Measurements from ENCODE around the gene TET1. TPM values are rescaled to one million over a fixed set of nuclear protein-coding genes. Genes with fewer than 3 reads are reported as not detected.

The TET1 gene
- total and polyA plus RNA-seq, 2 experiments from 2014 or later: 37.2 to 90.5 TPM

DNA sequence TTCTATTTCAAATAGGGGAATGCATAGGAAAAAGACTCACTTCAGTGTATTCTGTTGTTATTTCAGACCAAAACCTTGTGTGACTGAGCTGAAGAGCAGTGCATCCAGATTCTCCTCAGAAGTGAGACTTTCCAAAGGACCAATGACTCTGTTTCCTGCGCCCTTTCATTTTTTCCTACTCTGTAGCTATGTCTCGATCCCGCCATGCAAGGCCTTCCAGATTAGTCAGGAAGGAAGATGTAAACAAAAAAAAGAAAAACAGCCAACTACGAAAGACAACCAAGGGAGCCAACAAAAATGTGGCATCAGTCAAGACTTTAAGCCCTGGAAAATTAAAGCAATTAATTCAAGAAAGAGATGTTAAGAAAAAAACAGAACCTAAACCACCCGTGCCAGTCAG, 12.0 kb downstream of the TET1 start (continued):
- no peak for TF ChIP-seq REST (IDR thresholded peaks at IDR 0.05; ENCODE audit: unreplicated experiment)
- TF ChIP-seq, protein P1, sequence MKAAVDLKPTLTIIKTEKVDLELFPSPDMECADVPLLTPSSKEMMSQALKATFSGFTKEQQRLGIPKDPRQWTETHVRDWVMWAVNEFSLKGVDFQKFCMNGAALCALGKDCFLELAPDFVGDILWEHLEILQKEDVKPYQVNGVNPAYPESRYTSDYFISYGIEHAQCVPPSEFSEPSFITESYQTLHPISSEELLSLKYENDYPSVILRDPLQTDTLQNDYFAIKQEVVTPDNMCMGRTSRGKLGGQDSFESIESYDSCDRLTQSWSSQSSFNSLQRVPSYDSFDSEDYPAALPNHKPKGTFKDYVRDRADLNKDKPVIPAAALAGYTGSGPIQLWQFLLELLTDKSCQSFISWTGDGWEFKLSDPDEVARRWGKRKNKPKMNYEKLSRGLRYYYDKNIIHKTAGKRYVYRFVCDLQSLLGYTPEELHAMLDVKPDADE (IDR thresholded peaks at IDR 0.05): no peak
- TF ChIP-seq ZNF331 (CRISPR knock-in tag; IDR thresholded peaks at IDR 0.05; ENCODE audit: low read depth): no peak

- Histone ChIP-seq H3F3A (replicated peaks; ENCODE audit: low read depth) (no peaks in the 10 kb centered on the region), H3K4me3 (no peak overlapping the region), H3K27me3 (ENCODE audit: insufficient read depth) (no peaks in the 10 kb centered on the region), H3K9me2 (ENCODE audit: insufficient read depth) (no peaks in the 10 kb centered on the region), H2AFZ (no peak overlapping the region), H3K4me1 (ENCODE audit: insufficient read depth) (0 out of 2 replicates have a peak, but pooled peaks cover 3% of the 10 kb centered on the region), H3K27ac (ENCODE audit: low read depth) (no peak overlapping the region), H3K79me2 (replicated peaks; ENCODE audit: insufficient read depth) (peaks cover 96% of the 10 kb centered on the region), H3K4me2 (no peak overlapping the region), H4K20me1 (replicated peaks; ENCODE audit: insufficient read depth) (peaks cover 47% of the 10 kb centered on the region), H3K36me3 (ENCODE audit: insufficient read depth) (peaks cover 27% of the 10 kb centered on the region)
- Mint-ChIP-seq H3K9me3 (no peaks in the 10 kb centered on the region), H3K4me1 (no peaks in the 10 kb centered on the region), H3K36me3 (ENCODE audit: low read depth) (peaks cover 43% of the 10 kb centered on the region), H3K4me3 (no peak overlapping the region), H3K27me3 (ENCODE audit: insufficient read depth, low read depth, poor library complexity) (peaks cover 10% of the 10 kb centered on the region), H3K27ac (no peak overlapping the region)
- DNase-seq (ENCODE audit: low spot score): no peak
- ATAC-seq: no peak
- TF ChIP-seq CTCF (conservative IDR thresholded peaks at IDR 0.05; ENCODE audit: low read depth in 2 of 2) (no peak), REST (IDR thresholded peaks at IDR 0.05; ENCODE audit: unreplicated experiment) (no peak), ZNF331 (CRISPR knock-in tag; IDR thresholded peaks at IDR 0.05; ENCODE audit: low read depth) (no peak), JUNB (IDR thresholded peaks at IDR 0.05; ENCODE audit: unreplicated experiment) (no peak), CREB1 (CRISPR knock-in tag; IDR thresholded peaks at IDR 0.05; ENCODE audit: low read depth) (no peak), POLR2AphosphoS5 (IDR thresholded peaks at IDR 0.05; ENCODE audit: low read depth) (no peak), EZH2phosphoT487 (IDR thresholded peaks at IDR 0.05; ENCODE audit: unreplicated experiment) (no peak), STAT1 (IDR thresholded peaks at IDR 0.05; ENCODE audit: unreplicated experiment) (no peak), NANOG (IDR thresholded peaks at IDR 0.05; ENCODE audit: borderline replicate concordance) (no peak), ZNF114 (CRISPR knock-in tag; IDR thresholded peaks at IDR 0.05) (no peak)
Observed at GRCh38 chr10:68574051-68574450, 13.9 kb downstream of the TET1 start.

Measured in GM23338 (cell line).